Astrocyte of the cerebellum (primary cell): ENCODE measurements around the gene CLK3.
"Not testable (repeated sequence)": the region's sequence is repeated elsewhere in the genome, so short reads cannot be mapped to it uniquely, and the experiment has no call there.

Source experiments
- DNase-seq: peaks from one replicate; pipeline ENCODE4 v3.0.0-alpha.2; 2011; ENCODE audit warnings: low read depth
- H3K4me3 ChIP-seq: 2 replicates; pipeline ENCODE4 v1.5.1; 2011; ENCODE audit warnings: mild to moderate bottlenecking, low read depth, low read length, moderate library complexity
- CTCF ChIP-seq: IDR thresholded peaks from 2 replicates; pipeline ENCODE4 v1.5.1; 2012; ENCODE audit warnings: low read length, low read depth, moderate library complexity, mild to moderate bottlenecking; ENCODE audit errors: missing control alignments
- in situ Hi-C: cut with HindIII; loops from 2 replicates; pipeline ENCODE4 v1.10.0; 2017; ENCODE audit warnings: low sequenced_read_pairs

Gene CLK3

GRCh38 chr15:74655424-74655823 lies 39.8 kb downstream of the CLK3 start:
- in situ Hi-C loops: no loop called here
- H3K4me3 ChIP-seq: no peak overlapping the region
- no peak for TF ChIP-seq CTCF
- peak; percentile 28 for DNase-seq

GRCh38 chr15:74656935-74657535 lies 41.4 kb downstream of the CLK3 start:
- no peak for DNase-seq
- in situ Hi-C loops: no loop called here
- TF ChIP-seq CTCF: no peak
- no peak overlapping the region for H3K4me3 ChIP-seq

GRCh38 chr15:74657846-74658245 lies 42.2 kb downstream of the CLK3 start:
- in situ Hi-C loops: no loop called here
- no peak overlapping the region for H3K4me3 ChIP-seq
- no peak for TF ChIP-seq CTCF
- DNase-seq: no peak

- DNase-seq, H3K4me3 ChIP-seq, in situ Hi-C loops: not testable (repeated sequence)
Observed at GRCh38 chr15:74661280-74661679, 45.6 kb downstream of the CLK3 start.

GRCh38 chr15:74662064-74662860 lies 46.6 kb downstream of the CLK3 start:
- no peak for DNase-seq
- in situ Hi-C loops: no loop called here
- TF ChIP-seq CTCF: no peak
- no peak overlapping the region for H3K4me3 ChIP-seq

GRCh38 chr15:74663303-74664027 lies 47.8 kb downstream of the CLK3 start:
- H3K4me3 ChIP-seq: no peak overlapping the region
- no peak for DNase-seq
- in situ Hi-C loops: no loop called here
- no peak for TF ChIP-seq CTCF
